Measurements from ENCODE around the gene PNMT.

Gene PNMT

DNA sequence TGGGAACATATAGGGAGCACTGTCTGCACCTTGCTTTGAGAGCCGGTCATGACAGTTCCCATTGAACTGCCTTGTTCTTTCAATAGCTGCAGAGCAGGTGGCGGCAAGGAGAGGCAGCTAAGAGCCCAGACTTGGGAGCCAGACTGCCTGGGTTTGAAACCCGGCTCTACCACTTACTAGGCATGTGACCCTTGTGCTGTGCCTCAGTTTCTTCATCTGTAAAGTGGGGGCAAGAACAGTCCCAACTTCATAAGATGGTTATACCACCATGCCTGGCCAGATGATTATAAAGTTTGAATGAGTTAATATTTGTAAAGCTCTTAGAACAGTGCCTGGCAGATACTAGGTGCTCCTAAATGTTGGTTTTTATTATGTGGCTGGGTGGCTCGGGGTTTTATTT, 46.0 kb downstream of the PNMT start:
- no peak for DNase-seq

DNA sequence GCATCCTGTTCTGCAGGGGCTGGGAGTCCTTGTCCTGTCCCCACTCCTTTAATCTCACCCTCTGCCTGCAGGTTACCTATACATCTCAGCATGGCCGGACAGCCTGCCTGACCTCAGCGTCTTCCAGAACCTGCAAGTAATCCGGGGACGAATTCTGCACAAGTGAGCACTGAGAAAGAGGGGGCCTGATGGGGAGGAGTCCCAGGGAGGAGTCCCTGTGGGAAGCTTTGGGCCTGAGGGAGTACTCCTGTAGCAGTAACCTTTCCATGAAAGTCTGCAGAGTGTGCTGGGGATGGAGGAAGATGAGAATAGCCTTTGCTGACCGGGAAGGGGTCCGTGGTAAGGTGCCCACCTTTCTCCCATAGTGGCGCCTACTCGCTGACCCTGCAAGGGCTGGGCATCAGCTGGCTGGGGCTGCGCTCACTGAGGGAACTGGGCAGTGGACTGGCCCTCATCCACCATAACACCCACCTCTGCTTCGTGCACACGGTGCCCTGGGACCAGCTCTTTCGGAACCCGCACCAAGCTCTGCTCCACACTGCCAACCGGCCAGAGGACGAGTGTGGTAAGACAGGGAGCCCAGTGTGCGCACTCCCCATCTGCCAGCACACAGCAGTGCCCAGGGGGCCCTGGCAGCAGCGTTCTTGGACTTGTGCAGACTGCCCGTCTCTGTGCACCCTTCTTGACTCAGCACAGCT, 47.3 kb downstream of the PNMT start:
- no peak for DNase-seq

DNA sequence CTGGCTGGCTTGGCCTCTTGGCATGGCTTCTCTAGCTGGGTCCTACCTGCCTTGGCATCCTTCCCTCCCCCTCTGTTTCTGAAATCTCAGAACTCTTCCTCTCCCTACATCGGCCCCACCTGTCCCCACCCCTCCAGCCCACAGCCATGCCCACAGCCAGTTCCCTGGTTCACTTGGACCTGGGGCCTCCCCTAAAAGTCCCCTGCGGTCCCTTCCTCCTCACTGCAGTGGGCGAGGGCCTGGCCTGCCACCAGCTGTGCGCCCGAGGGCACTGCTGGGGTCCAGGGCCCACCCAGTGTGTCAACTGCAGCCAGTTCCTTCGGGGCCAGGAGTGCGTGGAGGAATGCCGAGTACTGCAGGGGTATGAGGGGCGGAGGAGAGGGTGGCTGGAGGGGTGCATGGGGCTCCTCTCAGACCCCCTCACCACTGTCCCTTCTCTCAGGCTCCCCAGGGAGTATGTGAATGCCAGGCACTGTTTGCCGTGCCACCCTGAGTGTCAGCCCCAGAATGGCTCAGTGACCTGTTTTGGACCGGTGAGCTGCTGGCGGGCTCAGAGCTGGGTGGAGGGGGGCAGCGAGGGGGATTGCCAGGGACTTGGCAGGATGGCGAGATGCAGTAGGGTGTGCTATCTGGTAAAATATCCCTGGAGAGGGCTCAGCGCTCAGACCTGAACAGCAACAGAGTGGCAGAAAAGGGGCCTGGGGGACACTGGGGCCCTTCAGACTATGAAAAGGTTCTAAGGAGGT, 48.0 kb downstream of the PNMT start:
- DNase-seq = no peak

DNA sequence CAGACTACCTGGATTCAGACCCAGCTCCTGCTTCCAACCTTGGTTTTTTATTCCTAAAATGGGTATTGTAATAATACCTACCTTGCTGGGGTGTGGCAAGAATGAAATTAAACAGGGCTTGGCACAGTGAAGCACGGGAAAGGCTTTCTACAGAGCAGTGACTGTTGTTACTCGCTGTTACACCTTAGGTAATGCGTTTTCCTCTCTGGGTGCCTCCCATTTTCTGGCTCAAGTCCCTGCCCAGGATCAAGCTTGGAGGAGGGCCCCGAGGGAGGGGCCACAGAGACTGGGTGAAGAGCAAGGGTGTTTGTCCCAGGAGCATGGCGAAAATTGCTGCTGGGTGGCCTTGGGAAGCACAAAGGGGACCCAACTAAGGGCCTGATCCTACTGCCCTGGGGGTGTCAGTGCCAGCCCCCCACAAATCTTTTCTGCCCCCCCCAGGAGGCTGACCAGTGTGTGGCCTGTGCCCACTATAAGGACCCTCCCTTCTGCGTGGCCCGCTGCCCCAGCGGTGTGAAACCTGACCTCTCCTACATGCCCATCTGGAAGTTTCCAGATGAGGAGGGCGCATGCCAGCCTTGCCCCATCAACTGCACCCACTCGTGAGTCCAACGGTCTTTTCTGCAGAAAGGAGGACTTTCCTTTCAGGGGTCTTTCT, 48.8 kb downstream of the PNMT start:
- DNase-seq = no peak

DNA sequence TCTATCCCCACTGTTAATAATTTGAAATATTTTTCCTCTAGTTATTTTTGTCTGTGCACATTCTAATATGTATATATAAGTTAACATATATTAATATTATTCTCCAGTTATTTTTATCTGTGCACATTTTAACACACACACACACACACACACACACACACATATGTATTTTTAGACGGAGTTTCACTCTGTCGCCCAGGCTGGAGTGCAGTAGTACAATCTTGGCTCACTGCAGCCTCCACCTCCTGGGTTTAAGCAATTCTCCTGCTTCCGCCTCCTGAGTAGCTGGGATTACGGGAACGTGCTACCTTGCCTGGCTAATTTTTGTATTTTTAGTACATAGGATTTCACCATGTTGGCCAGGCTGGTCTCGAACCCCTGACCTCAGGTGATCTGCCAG, 49.4 kb downstream of the PNMT start:
- DNase-seq = no peak

DNA sequence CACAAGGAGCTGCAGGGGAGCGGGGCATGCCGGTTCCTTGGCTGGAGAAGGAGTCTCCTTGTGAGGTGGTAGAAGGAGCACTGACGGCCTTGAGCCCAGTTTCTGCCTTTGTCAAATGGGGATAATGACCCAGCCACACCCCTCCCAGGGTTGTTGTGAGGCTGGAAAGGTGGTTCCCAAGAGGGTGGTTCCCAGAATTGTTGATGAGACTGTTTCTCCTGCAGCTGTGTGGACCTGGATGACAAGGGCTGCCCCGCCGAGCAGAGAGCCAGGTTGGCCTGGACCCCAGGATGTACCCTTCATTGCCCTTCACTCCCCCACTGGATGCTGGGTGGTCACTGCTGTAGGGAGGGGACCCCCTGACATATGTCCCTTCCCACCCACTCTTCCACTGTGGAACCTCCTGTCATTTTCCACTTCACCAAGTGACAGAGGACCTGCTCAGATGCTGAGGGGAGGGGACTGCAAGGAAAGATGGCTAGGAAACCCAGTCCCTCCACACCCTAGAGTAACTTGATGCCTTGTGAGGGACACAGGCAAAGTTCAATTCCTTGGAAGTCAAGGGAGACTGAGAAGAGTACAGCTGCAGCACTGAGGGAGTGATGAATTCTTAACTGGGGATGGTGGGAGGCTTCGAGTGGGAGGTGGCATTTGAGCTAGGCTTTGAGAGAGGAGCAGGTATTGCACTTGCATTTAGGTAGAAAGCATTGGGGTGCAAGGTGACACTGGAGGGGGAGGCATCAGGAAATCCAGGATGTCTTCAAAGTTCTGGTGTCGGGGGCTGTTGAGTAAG, 51.5 kb downstream of the PNMT start:
- no peak for DNase-seq

Measured in activated CD4-positive, alpha-beta T cell treated with anti-CD3 and anti-CD28 coated beads, Interleukin-2, amount 50 U/mL, for 48 hours (primary cell).